Measurements from ENCODE around the gene FAAH2.

FAAH2 gene

GRCh38 chrX:57453901-57454300 is 167.4 kb downstream of the FAAH2 start:
- ATAC-seq (ENCODE audit: insufficient read depth, low read depth) (0 out of 3 replicates have a peak, but pooled peaks have one; percentile 33), DNase-seq (peak; percentile 6)
- no peak overlapping the region for H3K27ac ChIP-seq (ENCODE audit: low read length)
- no peaks in the 10 kb centered on the region for H3K27me3 ChIP-seq (ENCODE audit: insufficient read depth, low read length, poor library complexity)
- H3K9me3 ChIP-seq (ENCODE audit: insufficient read depth, low read length, severe bottlenecking) = no peaks in the 10 kb centered on the region
- no peaks in the 10 kb centered on the region for H4K20me1 ChIP-seq (ENCODE audit: insufficient read depth, low read length)
- no peaks in the 10 kb centered on the region for H3K4me1 ChIP-seq (ENCODE audit: insufficient read depth, low read length)
- no peak overlapping the region for H3K4me3 ChIP-seq (ENCODE audit: low read depth in 1 of 2, low read length in 2 of 2)
- H3K79me2 ChIP-seq (ENCODE audit: insufficient read depth, low read length) = no peaks in the 10 kb centered on the region
- no peak overlapping the region for H3K4me2 ChIP-seq (ENCODE audit: insufficient read depth, low read length)
- no peak overlapping the region for H3K9ac ChIP-seq (ENCODE audit: low read depth, low read length)
- TF ChIP-seq CTCF (IDR thresholded peaks at IDR 0.05; ENCODE audit: borderline replicate concordance, extremely low read depth, low read length, poor library complexity, severe bottlenecking) (peak; percentile 48), EZH2 (IDR thresholded peaks at IDR 0.05; ENCODE audit: borderline replicate concordance, low read depth, low read length, severe bottlenecking) (no peak)
- H2AFZ ChIP-seq (ENCODE audit: low read depth, low read length) = no peak overlapping the region
- no peaks in the 10 kb centered on the region for H3K36me3 ChIP-seq (ENCODE audit: insufficient read depth, low read length)

DNA sequence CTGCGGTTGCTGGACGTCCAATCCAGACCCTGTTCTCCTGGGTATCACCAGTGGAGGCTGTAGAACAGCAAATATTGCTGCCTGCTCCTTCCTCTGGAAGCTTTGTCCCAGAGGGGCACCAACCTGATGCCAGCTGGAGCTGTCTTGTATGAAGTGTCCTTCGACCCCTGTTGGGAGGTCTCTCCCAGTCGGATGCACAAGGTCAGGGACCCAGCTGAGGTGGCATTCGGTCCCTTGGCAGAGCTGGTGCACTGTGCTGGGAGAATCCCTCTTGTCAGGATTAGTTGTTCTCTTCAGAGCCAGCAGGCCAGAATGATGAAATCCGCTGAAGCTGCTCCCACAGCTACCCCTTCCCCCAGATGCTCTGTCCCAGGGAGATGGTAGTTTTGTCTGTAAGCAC is 195.0 kb downstream of the FAAH2 start:
- no peak for TF ChIP-seq CTCF (IDR thresholded peaks at IDR 0.05; ENCODE audit: borderline replicate concordance, extremely low read depth, low read length, poor library complexity, severe bottlenecking)
- TF ChIP-seq EZH2 (IDR thresholded peaks at IDR 0.05; ENCODE audit: borderline replicate concordance, low read depth, low read length, severe bottlenecking) = no peak
- H4K20me1 ChIP-seq (ENCODE audit: insufficient read depth, low read length) = no peaks in the 10 kb centered on the region
- H3K9ac ChIP-seq (ENCODE audit: low read depth, low read length) = no peak overlapping the region
- no peaks in the 10 kb centered on the region for H3K9me3 ChIP-seq (ENCODE audit: insufficient read depth, low read length, severe bottlenecking)
- no peaks in the 10 kb centered on the region for H3K36me3 ChIP-seq (ENCODE audit: insufficient read depth, low read length)
- no peak overlapping the region for H3K4me2 ChIP-seq (ENCODE audit: insufficient read depth, low read length)
- no peaks in the 10 kb centered on the region for H3K4me1 ChIP-seq (ENCODE audit: insufficient read depth, low read length)
- H2AFZ ChIP-seq (ENCODE audit: low read depth, low read length) = no peak overlapping the region
- DNase-seq (no peak), ATAC-seq (ENCODE audit: insufficient read depth, low read depth) (no peak)
- no peaks in the 10 kb centered on the region for H3K79me2 ChIP-seq (ENCODE audit: insufficient read depth, low read length)
- no peak overlapping the region for H3K27ac ChIP-seq (ENCODE audit: low read length)
- no peak overlapping the region for H3K4me3 ChIP-seq (ENCODE audit: low read depth in 1 of 2, low read length in 2 of 2)
- no peaks in the 10 kb centered on the region for H3K27me3 ChIP-seq (ENCODE audit: insufficient read depth, low read length, poor library complexity)

DNA sequence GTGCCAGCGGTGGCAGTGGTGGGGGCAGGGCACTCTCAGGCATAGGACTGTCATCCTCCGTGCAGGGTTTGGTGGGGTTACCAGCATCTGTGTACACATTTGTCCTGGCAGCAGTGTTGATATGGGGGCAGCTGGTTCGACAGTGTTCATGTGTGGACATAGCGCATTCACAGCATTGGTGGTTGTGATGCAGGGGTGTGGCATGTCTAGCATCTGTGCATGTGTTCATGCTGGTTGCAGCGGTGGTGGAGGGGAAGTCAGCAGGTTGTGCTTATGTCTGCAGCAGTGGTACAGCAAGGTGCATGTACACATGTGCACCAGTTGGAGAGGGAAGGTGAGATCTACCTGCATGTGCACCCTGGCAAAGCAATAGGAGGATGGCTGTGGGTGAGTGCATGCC is 230.0 kb downstream of the FAAH2 start:
- Histone ChIP-seq H3K9ac (ENCODE audit: low read depth, low read length) (no peak overlapping the region), H3K4me1 (ENCODE audit: insufficient read depth, low read length) (no peaks in the 10 kb centered on the region), H3K9me3 (ENCODE audit: insufficient read depth, low read length, severe bottlenecking) (no peaks in the 10 kb centered on the region), H3K27me3 (ENCODE audit: insufficient read depth, low read length, poor library complexity) (no peaks in the 10 kb centered on the region), H3K36me3 (ENCODE audit: insufficient read depth, low read length) (no peaks in the 10 kb centered on the region), H3K27ac (ENCODE audit: low read length) (no peak overlapping the region), H3K4me2 (ENCODE audit: insufficient read depth, low read length) (no peak overlapping the region), H4K20me1 (ENCODE audit: insufficient read depth, low read length) (no peaks in the 10 kb centered on the region), H2AFZ (ENCODE audit: low read depth, low read length) (no peak overlapping the region), H3K79me2 (ENCODE audit: insufficient read depth, low read length) (no peaks in the 10 kb centered on the region), H3K4me3 (ENCODE audit: low read depth in 1 of 2, low read length in 2 of 2) (no peak overlapping the region)
- TF ChIP-seq CTCF (IDR thresholded peaks at IDR 0.05; ENCODE audit: borderline replicate concordance, extremely low read depth, low read length, poor library complexity, severe bottlenecking) = no peak
- no peak for TF ChIP-seq EZH2 (IDR thresholded peaks at IDR 0.05; ENCODE audit: borderline replicate concordance, low read depth, low read length, severe bottlenecking)
- no peak for ATAC-seq (ENCODE audit: insufficient read depth, low read depth)
- no peak for DNase-seq

GRCh38 chrX:57519578-57520118 is 233.1 kb downstream of the FAAH2 start:
- no peak for ATAC-seq (ENCODE audit: insufficient read depth, low read depth)
- no peak overlapping the region for H3K4me3 ChIP-seq (ENCODE audit: low read depth in 1 of 2, low read length in 2 of 2)
- H3K27me3 ChIP-seq (ENCODE audit: insufficient read depth, low read length, poor library complexity) = no peaks in the 10 kb centered on the region

More at GRCh38 chrX:57519578-57520118, 233.1 kb downstream of the FAAH2 start:
- H3K4me1 ChIP-seq (ENCODE audit: insufficient read depth, low read length) = no peaks in the 10 kb centered on the region
- H3K79me2 ChIP-seq (ENCODE audit: insufficient read depth, low read length) = no peaks in the 10 kb centered on the region
- no peaks in the 10 kb centered on the region for H4K20me1 ChIP-seq (ENCODE audit: insufficient read depth, low read length)
- no peak overlapping the region for H3K4me2 ChIP-seq (ENCODE audit: insufficient read depth, low read length)
- H2AFZ ChIP-seq (ENCODE audit: low read depth, low read length) = no peak overlapping the region
- TF ChIP-seq CTCF (IDR thresholded peaks at IDR 0.05; ENCODE audit: borderline replicate concordance, extremely low read depth, low read length, poor library complexity, severe bottlenecking) (no peak), EZH2 (IDR thresholded peaks at IDR 0.05; ENCODE audit: borderline replicate concordance, low read depth, low read length, severe bottlenecking) (no peak)
- H3K9me3 ChIP-seq (ENCODE audit: insufficient read depth, low read length, severe bottlenecking) = no peaks in the 10 kb centered on the region
- no peak for DNase-seq
- H3K9ac ChIP-seq (ENCODE audit: low read depth, low read length) = no peak overlapping the region
- no peak overlapping the region for H3K27ac ChIP-seq (ENCODE audit: low read length)
- H3K36me3 ChIP-seq (ENCODE audit: insufficient read depth, low read length) = no peaks in the 10 kb centered on the region

All from DND-41 (cell line).